ENCODE measurements around the gene HERC4.
"Not testable (repeated sequence)": the region's sequence is repeated elsewhere in the genome, so short reads cannot be mapped to it uniquely, and the experiment has no call there.

Gene HERC4

DNA sequence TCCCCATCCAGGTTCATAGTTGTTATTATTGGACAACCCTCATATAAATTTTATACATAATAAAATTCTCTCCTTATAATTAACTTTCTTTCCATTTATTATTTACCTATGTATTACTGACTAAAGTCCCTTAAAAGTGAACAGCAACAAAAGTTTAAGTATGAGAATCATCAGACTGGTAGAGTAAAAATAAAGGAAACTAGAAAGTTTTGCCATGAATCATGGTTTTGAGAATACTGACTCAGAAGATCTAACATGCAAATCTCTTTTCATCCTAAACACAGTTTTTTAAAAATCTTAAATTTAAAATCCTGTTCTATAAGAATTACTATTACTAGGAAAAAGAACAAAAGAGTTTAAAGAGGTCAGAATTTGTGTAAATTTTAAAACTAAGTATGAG, 32.1 kb downstream of the HERC4 start:
- no peak for DNase-seq

DNA sequence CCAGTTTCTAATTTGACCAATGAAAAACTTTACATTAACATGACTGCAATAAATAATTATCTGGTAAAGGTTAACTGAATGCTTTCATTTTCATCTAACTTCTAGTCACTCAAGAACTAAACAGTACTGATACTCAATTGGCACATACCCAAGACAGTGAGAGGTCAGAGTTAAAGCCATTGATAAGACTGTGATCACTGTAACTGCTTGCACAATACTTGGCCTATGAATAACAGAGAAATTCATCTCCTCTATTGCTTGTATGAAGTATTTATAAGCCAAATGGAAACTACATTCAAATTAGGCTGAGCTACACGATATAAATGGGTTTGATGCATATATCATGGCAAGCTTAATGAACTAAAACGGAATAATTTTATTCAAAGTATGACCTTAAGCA, 43.0 kb downstream of the HERC4 start:
- DNase-seq = no peak

DNA sequence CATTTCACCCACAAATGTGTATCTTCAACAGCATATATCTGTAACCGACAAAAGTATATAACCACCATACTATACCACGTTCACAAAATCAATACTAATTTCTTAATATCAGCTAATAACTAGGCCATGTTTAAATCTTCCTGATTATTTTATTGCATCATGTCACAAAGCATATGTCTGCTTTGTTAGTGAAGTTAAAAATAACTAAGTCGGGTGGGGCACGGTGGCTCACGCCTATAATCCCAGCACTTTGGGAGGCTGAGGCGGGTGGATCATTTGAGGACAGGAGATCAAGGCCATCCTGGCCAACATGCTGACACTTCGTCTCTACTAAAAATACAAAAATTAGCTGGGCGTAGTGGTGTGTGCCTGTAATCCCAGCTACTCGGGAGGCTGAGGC, 47.7 kb downstream of the HERC4 start:
- DNase-seq = no peak

DNA sequence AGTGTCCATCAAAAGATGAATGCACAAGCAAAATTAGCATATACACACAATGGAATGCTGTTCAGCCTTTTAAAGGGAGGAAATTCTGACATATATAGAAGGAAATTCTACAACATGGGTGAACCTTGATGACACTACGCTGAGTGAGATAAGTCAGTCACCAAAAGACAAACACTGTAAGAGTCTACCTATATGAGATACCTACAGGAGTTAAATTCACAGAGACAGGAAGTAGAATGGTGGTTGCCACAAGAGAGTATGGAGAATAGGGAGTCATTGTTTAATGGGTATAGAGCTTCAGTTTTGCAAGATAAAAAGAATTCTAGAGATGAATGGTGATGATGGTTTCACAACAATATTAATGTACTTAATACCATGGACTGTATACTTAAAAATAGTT, 51.8 kb downstream of the HERC4 start:
- no peak for DNase-seq

DNA sequence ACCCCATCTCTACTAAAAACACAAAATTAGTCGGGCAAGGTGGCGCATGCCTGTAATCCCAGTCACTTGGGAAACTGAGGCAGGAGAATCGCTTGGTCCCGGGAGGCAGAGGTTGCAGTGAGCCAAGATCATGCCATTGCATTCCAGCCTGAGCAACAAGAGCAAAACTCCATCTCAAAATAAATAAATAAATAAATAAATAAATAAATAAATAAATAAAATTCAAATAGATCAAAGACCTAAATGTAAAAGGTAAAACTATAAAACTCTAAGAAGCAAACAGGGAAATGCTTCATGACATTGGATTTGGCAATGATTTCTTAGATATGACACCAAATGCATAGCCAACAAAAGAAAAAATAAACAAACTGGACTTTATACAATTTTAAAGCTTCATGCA, 52.8 kb downstream of the HERC4 start:
- DNase-seq = not testable (repeated sequence)

DNA sequence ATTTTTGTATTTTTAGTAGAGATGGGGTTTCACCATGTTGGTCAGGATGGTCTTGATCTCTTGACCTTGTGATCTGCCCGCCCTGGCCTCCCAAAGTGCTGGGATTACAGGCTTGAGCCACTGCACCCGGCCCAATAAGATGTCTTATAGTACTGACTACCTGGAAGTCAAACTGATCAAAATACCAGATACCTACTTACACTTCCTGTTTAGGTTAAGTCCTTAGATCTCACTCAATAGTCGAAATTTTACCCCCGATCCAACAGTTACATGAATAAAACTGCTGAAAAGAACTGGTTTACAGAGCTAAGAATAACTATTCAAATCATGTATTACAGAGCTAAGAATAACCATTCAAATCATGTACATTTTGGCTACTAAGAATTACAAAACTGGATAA, 58.6 kb downstream of the HERC4 start:
- DNase-seq = not testable (repeated sequence)

DNA sequence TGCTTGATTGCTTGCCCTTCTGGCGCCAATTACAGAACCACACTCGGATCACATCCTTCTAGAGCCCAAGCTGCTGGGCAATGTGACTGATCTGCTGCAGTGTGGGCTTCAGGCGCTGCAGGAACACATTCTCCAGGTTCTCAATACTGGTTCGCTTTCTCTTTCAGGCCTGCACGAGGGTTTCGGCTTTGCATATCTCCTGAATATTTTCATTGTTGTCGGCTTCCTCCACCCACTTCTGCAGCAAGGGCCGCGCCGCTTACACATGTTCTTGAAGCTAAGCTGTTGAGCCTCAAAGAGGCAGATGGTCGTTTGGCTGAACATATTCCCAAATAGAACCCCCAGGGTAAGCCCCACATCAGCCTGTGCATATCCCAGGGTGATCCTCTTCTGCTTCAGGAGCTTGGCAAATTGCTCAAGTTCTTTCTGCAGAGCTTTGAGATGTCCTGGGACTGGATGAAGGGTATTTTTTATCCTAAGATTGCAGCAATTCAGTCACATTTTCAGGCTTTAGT, 64.6 kb downstream of the HERC4 start:
- DNase-seq = no peak

DNA sequence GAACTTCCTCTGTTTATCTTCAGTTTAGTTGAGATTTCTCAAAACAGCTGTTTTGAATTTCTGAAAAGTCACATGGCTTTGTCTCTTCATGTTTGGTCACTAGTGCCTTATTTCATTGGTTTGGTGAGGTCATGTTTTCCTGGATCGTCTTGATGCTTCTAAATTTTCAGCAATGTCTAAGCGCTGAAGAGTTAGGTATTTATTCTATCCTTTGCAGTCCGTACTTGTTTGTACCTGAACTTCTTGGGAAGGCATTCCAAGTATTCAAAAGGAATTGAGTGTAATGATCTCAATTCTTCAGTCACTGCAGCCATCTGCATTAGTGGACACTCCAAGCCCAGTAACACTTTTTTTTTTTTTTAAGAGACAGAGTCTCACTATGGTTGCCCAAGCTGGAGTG, 67.7 kb downstream of the HERC4 start:
- DNase-seq = no peak

DNA sequence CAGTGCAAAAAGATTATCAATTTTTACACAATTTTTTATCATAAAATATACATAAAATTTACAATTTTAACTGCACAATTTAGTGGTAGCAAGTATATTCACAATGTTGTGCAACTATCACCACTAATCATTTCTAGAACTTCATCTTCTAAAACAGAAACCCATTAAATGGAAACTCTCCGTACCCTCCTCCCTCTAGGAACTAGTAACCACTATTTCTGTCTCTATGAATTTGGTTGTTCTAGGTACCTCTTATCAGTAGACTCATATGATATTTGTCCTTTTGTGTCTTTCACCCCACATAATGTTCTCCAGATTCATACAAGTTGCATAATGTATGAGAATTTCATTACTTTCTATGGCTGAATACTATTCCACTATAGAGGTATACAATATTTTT, 73.5 kb downstream of the HERC4 start:
- DNase-seq = no peak

DNA sequence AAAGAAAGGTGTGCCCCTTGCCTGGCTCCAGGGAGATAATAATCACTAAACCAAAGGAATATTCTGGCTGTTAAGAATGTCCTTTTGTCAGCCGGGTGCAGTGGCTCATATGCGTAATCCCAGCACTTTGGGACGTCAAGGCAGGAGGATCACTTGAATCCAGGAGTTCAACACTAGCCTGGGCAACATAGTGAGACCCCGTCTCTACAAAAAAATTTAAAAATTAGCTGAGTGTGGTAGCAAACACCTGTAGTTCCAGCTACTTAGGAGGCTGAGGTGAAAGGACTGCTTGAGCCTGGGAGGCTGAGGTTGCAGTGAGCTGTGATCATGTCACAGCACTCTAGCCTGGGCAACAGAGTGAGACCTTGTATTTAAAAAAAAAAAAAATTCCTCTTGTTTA, 74.1 kb downstream of the HERC4 start:
- DNase-seq = no peak

DNA sequence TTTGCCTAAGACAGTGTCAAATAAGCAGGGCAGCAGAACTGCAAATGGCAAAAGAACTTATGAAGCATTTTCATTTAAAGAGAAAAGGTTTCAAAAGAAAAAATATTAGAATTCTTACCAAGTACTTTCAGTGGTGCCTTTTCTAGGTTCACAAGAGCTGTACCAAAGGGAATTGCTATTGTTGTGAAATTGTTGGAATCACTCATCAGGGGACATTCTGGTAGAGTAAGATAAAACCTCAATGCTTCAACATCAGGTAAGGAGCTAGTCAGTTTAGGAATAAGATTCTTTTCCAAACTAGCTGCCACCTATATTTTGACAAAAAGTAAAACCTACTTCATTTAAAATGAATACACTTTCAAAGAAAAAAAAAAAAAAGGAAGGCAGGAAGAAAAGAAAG, 85.0 kb downstream of the HERC4 start:
- no peak for DNase-seq

DNA sequence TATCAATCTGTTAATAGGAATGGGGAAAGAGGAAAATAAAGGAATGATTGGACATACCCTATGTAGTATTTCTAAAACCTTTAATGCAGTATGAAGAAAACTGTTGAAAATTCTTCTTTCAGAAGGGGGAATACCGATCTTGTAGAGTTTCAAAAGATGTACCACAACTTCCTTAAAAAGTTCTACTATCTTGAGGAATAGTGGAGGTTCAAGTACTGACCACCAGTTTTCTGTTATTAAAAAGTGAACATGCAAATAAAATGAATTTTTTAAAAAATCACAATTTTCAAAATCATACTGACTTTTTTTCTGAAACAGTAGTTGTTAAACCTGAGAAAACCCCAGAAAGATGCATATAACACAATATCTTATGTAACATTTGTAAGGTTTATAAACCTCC, 86.5 kb downstream of the HERC4 start:
- no peak for DNase-seq

DNA sequence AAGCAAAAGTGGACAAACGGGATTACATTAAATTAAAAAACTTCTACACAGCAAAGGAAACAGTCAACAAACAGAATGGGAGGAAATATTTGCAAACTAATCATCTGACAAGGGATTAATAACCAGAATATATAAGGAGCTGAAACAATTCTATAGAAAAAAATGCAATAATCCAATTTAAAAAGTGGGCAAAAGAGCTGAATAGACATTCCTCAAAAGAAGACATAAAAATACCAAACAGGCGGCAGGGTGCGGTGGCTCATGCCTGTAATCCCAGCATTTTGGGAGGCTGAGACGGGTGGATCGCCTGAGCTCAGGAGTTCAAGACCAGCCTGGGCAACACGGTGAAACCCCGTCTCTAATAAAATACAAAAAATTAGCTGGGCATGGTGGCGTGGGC, 92.5 kb downstream of the HERC4 start:
- not testable (repeated sequence) for DNase-seq

DNA sequence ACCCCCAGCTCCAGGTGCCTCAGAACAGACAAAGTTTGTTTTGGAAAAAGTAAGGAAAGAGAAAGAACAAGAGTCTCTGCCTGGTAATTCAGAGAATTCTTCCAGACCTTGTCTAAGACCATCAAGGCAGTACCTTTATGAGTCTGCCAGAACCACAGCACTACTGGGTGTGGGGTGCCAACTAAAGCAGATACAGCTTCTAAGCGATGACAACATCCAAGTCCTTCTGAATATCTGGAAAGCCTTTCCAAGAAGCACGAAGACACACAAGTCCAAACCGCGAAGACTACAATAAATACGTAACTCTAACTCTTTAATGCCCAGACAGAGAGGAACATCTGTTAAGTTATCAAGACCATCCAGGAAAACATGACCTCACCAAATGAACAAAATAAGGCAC, 96.3 kb downstream of the HERC4 start:
- no peak for DNase-seq

DNA sequence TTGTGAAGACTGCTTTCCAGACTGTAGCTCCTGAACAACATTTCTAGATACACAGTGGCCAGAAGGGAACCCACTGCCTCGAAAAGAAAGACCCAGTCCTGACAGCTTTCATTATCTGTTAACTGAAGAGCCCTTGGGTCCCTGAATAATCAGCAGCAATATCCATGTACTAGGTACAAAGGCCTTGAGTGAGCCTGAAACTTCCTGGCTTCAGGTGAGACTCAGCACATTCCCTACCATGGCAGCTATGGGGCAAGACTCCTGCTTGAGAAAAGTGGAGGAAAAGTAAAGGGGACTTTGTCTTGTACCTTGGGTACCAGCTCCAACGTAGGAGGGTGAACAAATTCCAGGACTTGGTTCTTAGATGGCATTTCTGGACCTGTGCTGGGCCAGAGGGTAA, 97.8 kb downstream of the HERC4 start:
- no peak for DNase-seq

DNA sequence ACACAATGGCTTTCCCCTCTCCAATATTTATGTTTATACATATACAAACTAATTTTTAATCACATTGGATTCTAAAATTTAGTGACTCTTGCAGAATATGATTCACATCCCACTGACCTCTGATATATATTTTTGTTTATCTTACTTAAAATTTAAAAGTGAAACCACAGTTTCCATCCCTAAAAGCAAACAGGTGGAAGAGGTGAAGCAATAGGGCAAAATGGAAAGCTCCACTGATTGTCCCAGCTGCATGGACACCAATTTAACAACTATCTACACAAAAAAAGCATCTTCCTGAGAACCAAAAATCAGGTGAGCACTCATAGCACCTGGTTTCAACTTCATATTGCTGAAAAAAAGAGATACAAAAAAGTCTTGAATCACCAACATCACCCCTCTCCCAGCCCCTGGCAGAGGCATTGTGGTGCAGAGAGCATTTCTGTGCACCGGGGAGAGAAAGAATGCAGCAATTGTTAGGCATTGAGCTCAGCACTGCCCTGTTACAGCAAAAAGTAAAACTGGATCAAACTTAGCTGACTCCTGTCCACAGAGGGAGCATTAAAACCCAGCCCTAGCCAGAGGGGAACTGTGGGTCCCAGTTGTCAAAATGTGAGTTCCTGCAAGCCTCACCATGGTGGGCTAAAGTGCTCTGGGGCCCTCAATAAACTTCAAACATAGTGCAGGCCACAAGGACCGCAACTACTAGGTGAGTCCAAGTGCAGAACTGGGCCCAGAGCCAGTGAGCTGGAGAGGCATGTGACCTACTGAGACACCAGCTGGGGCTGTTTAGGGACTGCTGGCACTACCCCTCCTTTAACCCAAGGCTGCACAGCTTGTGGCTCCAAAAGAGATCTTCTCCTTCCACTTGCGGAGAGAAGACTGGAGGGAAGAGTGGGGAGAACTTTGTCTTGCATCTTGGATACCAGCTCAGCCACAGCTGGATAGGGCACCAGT, 98.5 kb downstream of the HERC4 start:
- no peak for DNase-seq

DNA sequence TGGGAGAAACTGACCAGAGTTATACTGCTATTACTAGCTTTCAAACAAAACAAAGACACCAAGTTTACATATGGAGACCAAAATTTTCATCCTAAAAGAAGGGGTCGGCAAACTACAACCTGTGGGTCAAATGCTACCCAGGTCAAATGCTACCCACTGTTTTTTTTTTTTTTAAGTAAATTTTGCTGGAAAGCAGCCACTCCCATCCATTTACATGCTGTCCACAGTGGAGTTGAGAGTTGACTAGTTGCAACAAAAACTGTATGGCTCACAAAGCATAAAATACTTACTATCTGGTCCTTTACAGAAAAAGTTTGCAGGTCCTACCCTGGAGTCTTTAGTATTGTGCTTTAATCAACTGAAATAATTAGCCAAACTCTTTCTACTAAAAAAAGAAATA, 99.2 kb downstream of the HERC4 start:
- no peak for DNase-seq

DNA sequence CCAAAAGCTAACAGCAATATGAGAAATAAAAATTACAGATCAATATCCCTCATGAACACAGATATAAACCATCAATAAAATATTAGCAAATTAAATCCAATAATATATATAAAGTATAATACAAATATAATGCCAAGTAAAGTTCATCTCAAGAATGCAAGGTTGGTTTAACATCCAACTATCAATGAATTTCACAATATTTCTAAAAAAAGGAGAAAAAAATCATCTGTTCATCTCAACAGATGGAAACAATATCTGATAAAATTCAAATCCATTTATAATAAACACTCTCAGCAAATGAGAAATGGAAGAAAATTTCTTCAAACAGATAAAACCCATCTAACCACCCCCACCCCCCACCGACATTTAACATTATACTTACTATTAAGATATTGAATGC, 103.8 kb downstream of the HERC4 start:
- no peak for DNase-seq

DNA sequence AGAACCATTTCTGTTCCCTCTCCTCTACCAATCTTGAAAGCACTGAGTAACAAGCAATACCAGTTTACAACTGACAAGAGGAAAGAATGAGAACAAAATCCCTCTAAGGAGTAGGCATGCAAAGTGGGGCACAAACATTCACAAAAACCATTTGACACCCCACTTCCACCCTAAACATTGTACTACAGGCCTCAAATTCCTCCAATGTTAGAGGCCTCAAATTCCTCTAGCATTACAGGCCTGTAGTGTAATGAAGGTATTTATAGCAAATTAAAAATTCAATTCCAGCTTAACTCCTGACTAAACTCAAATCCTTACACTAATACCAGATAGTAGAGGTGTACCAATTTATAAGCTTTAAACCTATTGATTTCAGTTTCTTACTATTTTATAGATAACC, 105.2 kb downstream of the HERC4 start:
- DNase-seq = no peak

DNA sequence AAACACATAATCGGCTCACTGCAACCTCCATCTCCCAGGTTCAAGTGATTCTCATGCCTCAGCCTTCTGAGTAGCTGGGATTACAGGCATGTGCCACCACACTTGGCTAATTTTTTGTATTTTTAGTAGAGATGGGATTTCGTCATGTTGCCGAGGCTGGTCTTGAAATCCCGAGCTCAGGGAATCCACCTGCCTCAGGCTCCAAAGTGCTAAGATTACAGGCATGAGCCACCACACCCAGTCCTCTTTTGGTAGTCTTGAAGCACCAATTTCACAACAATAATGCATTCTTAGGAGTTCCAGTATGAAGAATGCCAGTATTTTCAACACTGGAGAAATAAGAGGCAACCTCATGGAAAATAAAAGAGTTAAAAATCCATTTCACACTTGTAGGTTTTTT, 109.0 kb downstream of the HERC4 start:
- DNase-seq = not testable (repeated sequence)

DNA sequence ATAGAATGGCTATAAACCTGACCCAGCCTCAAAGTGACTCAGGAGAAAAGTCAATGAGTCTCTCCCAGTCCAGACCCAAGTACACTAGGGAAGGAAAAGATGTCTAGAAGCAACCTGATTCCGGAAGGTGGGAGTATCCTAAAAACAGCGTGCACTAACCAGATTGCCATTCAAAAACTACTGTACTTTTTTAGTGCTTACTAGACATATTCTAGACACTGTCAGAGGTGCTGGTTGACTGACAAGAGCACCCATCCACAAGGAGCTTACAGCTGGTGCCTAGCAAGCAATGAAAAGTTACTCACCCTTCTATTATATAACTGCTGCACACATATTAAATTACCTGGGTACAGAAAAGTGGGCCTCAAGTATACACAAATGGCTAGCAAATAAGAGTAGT, 109.6 kb downstream of the HERC4 start:
- no peak for DNase-seq

DNA sequence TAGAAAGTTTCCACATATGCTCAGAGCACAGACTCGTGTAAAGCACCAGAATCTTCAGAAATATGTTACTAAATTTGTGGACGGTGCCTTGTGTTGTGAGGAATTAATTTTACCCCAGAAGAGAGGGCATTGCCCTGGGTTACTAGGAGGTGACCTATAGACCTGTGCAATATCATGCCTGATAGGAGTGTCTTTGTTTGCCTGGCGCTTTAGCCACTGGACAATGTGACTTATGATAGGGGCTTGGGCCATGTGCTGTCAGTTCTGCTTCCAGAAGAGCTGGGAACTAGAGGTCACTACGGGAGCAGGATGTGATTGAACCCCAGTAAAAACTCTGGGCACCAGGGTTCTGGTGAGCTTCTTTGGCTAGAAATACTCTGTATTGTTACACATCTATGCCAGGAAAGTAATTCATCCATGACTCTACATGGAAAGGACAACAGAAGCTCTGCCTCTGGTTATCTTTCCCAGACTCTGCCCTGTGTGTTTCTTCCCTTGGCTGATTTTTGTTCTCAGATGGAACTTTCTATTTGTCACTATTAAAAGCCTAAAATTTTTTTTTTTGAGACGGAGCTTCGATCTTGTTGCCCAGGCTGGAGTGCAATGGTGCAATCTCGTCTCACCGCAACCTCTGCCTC, 115.1 kb downstream of the HERC4 start:
- DNase-seq = no peak

DNA sequence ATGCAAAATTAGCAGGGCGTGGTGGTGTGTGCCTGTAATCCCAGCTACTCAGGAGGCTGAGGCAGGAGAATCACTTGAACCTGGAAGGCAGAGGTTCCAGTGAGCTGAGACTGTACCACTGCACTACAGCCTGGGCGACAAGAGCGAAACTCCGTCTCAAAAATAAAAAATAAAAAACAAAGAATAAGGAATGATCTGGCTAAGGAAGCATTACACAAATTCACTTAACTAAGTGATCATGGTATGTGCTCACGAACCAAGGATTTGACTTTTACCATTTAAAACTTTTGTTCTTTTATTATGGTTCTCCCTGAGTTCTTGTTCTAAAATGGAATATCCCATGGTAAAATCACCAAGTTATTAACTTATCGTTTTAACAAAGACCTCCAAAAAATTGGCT, 119.5 kb downstream of the HERC4 start:
- no peak for DNase-seq

DNA sequence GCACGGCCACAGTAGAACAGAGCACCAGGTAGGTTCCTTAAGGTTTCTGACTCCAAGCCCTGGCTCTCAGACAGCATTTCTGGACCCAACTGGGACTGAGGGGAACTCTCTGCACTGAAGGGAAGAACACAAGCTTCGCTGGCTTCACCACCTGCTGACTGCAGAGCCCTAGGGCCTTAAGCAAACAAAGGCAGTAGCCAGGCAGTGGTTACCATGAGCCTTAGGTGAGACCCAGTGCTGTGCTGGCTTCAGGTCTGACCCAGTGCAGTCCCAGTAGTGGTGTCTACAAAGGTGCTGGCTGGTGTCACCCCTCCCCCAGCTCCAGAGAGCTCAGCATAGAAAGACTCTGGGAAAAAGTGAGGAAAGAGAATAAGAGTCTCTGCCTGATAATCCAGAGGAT, 131.2 kb downstream of the HERC4 start:
- DNase-seq = no peak
